Peyer's patch (tissue), 4 donors: ENCODE results near the gene YTHDF1. TPM values are rescaled to one million over a fixed set of nuclear protein-coding genes. Genes with fewer than 3 reads are reported as not detected.
"Not testable (repeated sequence)": the region's sequence is repeated elsewhere in the genome, so short reads cannot be mapped to it uniquely, and the experiment has no call there.

ENCODE experiments used
- DNase-seq, 3 donors: peaks; one replicate each; pipeline ENCODE4 v3.0.0-alpha.2; 2017 to 2019
- H3K27ac ChIP-seq, 4 donors: fragments of 200-600 bp; sonication (generic); one replicate each; pipeline ENCODE4 v1.5.1; 2016 to 2019
- H3K27me3 ChIP-seq, 2 donors: fragments of 200-600 bp; sonication (generic); one replicate each; pipeline ENCODE4 v1.5.1; 2019
- H3K36me3 ChIP-seq, 3 donors: fragments of 200-600 bp; sonication (generic); one replicate each; pipeline ENCODE4 v1.5.1; 2016 to 2019
- H3K4me1 ChIP-seq, 4 donors: fragments of 200-600 bp; sonication (generic); one replicate each; pipeline ENCODE4 v1.5.1; 2016 to 2019
- H3K4me3 ChIP-seq, 4 donors: fragments of 200-600 bp; sonication (generic); 1 replicate in 3 of 4; 2 replicates in 1 of 4; pipeline ENCODE4 v1.5.1; 2016 to 2019; ENCODE audit warnings: mild to moderate bottlenecking in 1 of 4
- H3K9me3 ChIP-seq, 4 donors: fragments of 200-600 bp; sonication (generic); one replicate each; pipeline ENCODE4 v1.5.1; 2016 to 2019; ENCODE audit warnings: mild to moderate bottlenecking in 1 of 4
- POLR2A ChIP-seq, 2 donors: fragments of 450-650 bp; IDR thresholded peaks; one replicate each; pipeline ENCODE4 v1.5.1; 2017; ENCODE audit warnings: antibody characterized with exemption in 2 of 2, mild to moderate bottlenecking in 2 of 2, moderate library complexity in 2 of 2
- total RNA-seq, 4 donors: library from RNA; depleted of rRNA; stranded (reverse); fragments of >200 nt; gene quantifications; one replicate each; pipeline ENCODE4 v1.1.0, GENCODE V29; 2016
- TF ChIP-seq, protein P1 (sequence below), 6 experiments: fragments of 450-650 bp in 4 of 6; fragments of 200-600 bp in 2 of 6; sonication (generic) in 1 of 6; IDR thresholded peaks; one replicate each; pipeline ENCODE4 v1.5.1; 2017 to 2019; ENCODE audit warnings: antibody characterized with exemption in 6 of 6, mild to moderate bottlenecking in 3 of 6, moderate library complexity in 1 of 6

The YTHDF1 gene
- total RNA-seq, 4 donors from 2014 or later = 25.7 to 30.5 (median 28.3) TPM

- no peak overlapping the region for H3K27ac ChIP-seq
- H3K27me3 ChIP-seq = no peaks in the 10 kb centered on the region
- no peak overlapping the region for H3K4me3 ChIP-seq
- no peaks in the 10 kb centered on the region for H3K9me3 ChIP-seq
- H3K4me1 ChIP-seq = peaks cover 0 to 7% (median 0%) of the 10 kb centered on the region in 4 donors
- H3K36me3 ChIP-seq = no peaks in the 10 kb centered on the region
- no peak for TF ChIP-seq POLR2A (IDR thresholded peaks at IDR 0.05)
- TF ChIP-seq, protein P1, sequence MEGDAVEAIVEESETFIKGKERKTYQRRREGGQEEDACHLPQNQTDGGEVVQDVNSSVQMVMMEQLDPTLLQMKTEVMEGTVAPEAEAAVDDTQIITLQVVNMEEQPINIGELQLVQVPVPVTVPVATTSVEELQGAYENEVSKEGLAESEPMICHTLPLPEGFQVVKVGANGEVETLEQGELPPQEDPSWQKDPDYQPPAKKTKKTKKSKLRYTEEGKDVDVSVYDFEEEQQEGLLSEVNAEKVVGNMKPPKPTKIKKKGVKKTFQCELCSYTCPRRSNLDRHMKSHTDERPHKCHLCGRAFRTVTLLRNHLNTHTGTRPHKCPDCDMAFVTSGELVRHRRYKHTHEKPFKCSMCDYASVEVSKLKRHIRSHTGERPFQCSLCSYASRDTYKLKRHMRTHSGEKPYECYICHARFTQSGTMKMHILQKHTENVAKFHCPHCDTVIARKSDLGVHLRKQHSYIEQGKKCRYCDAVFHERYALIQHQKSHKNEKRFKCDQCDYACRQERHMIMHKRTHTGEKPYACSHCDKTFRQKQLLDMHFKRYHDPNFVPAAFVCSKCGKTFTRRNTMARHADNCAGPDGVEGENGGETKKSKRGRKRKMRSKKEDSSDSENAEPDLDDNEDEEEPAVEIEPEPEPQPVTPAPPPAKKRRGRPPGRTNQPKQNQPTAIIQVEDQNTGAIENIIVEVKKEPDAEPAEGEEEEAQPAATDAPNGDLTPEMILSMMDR (IDR thresholded peaks at IDR 0.05) = no peak
- no peak for DNase-seq
These were observed 8.6 kb upstream of the YTHDF1 start for GRCh38 chr20:63224412-63225081.

DNA sequence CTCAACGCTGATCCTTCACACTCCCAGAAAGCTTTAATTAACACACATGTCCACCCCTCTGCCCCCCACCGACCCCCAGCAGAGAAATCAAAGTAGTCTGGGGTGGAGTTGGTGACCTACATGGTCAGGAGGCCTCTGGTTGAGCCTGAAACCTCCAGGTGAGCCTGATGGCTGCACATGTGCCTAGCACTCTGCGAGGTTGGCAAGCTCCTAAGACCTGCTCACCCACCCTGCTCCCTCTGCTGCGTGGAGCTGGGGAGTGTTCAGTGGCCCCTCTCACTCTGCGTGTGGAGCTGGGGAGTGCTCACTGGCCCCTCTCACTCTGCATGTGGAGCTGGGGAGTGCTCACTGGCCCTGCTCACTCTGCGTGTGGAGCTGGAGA is 7.9 kb upstream of the YTHDF1 start:
- DNase-seq = no peak
- Histone ChIP-seq H3K27ac (no peak overlapping the region), H3K9me3 (no peaks in the 10 kb centered on the region), H3K4me1 (peaks cover 0 to 7% (median 0%) of the 10 kb centered on the region in 4 donors), H3K27me3 (no peaks in the 10 kb centered on the region), H3K4me3 (no peak overlapping the region), H3K36me3 (no peaks in the 10 kb centered on the region)
- TF ChIP-seq, protein P1 (IDR thresholded peaks at IDR 0.05) = no peak
- no peak for TF ChIP-seq POLR2A (IDR thresholded peaks at IDR 0.05)

- H3K9me3 ChIP-seq = no peaks in the 10 kb centered on the region
- no peaks in the 10 kb centered on the region for H3K36me3 ChIP-seq
- H3K27me3 ChIP-seq = no peaks in the 10 kb centered on the region
- H3K27ac ChIP-seq = no peak overlapping the region
- TF ChIP-seq, protein P1 (IDR thresholded peaks at IDR 0.05) = peak; percentile 35 to 69 (median 58)
- no peak for TF ChIP-seq POLR2A (IDR thresholded peaks at IDR 0.05)
- peaks cover 0 to 7% (median 0%) of the 10 kb centered on the region in 4 donors for H3K4me1 ChIP-seq
- no peak overlapping the region for H3K4me3 ChIP-seq
- peak in 2 of 3 donors; percentile 43 to 68 for DNase-seq
These were observed 7.3 kb upstream of the YTHDF1 start for GRCh38 chr20:63223121-63223825.

GRCh38 chr20:63222541-63222940 is 6.6 kb upstream of the YTHDF1 start:
- H3K4me3 ChIP-seq = no peak overlapping the region
- no peaks in the 10 kb centered on the region for H3K27me3 ChIP-seq
- TF ChIP-seq POLR2A (IDR thresholded peaks at IDR 0.05) = no peak
- TF ChIP-seq, protein P1 (IDR thresholded peaks at IDR 0.05) = no peak
- H3K4me1 ChIP-seq = peaks cover 0 to 7% (median 0%) of the 10 kb centered on the region in 4 donors
- no peaks in the 10 kb centered on the region for H3K36me3 ChIP-seq
- H3K27ac ChIP-seq = no peak overlapping the region
- H3K9me3 ChIP-seq = no peaks in the 10 kb centered on the region
- no peak for DNase-seq

- H3K36me3 ChIP-seq = not testable (repeated sequence)
These were observed 5.6 kb upstream of the YTHDF1 start for GRCh38 chr20:63221400-63222053.

More at GRCh38 chr20:63221400-63222053, 5.6 kb upstream of the YTHDF1 start:
- DNase-seq, H3K27ac ChIP-seq, H3K27me3 ChIP-seq, H3K9me3 ChIP-seq, H3K4me3 ChIP-seq: not testable (repeated sequence)
- H3K4me1 ChIP-seq = peaks cover 0 to 11% (median 4%) of the 10 kb centered on the region in 4 donors
